Cardiac septum (tissue), 1 donor: Measurements from ENCODE around the gene SDC3. TPM values are rescaled to one million over a fixed set of nuclear protein-coding genes. Genes with fewer than 3 reads are reported as not detected.
A peak's percentile ranks its signal among the peaks of the same experiment; 100 is the strongest.

Experiments
- DNase-seq: peaks from one replicate; pipeline ENCODE4 v3.0.0-alpha.2; 2020; ENCODE audit warnings: low spot score
- intact Hi-C: fragments of 100-400 bp; cut with DNase I; formaldehyde crosslinking; loops from one replicate; pipeline ENCODE4 v1.14.0; 2022
- total RNA-seq: library from RNA; stranded (reverse); fragmentation: NEBNext Ultra II Directional; extraction: Animal tissue kit (Norgen Biotek cat#: 25700); gene quantifications from one replicate; pipeline ENCODE4 v1.2.1, GENCODE V29; 2021
- donor health status: DM: no; HTN: no; CAD: no.

SDC3 gene
- total RNA-seq, 1 donor from 2014 or later = 29.7 TPM

GRCh38 chr1:30866594-30866993 lies 42.0 kb downstream of the SDC3 start:
- DNase-seq = no peak
- intact Hi-C loops = no loop called here

- DNase-seq = no peak
- intact Hi-C loops = no loop called here
These were observed 43.9 kb downstream of the SDC3 start for GRCh38 chr1:30864681-30865080.

GRCh38 chr1:30863858-30864604 lies 44.5 kb downstream of the SDC3 start:
- intact Hi-C loops = no loop called here
- no peak for DNase-seq

- intact Hi-C loops = no loop called here
- DNase-seq = no peak
These were observed 48.3 kb downstream of the SDC3 start for GRCh38 chr1:30860320-30860652.

GRCh38 chr1:30857964-30858363 lies 50.6 kb downstream of the SDC3 start:
- intact Hi-C loops = loop anchor here (5.0 kb wide), 1 partner anchor 39 kb away; no protein-coding TSS in a partner anchor
- no peak for DNase-seq

- DNase-seq = no peak
- intact Hi-C loops = loop anchor here (5.0 kb wide), 1 partner anchor 40 kb away; no protein-coding TSS in a partner anchor
These were observed 51.5 kb downstream of the SDC3 start for GRCh38 chr1:30857062-30857461.

- intact Hi-C loops = loop anchor here (5.0 kb wide), 1 partner anchor 41 kb away; no protein-coding TSS in a partner anchor
- no peak for DNase-seq
These were observed 52.2 kb downstream of the SDC3 start for GRCh38 chr1:30856260-30856790.

GRCh38 chr1:30855686-30856259 lies 52.8 kb downstream of the SDC3 start:
- DNase-seq = no peak
- intact Hi-C loops = loop anchor here (5.0 kb wide), 1 partner anchor 42 kb away; no protein-coding TSS in a partner anchor

- intact Hi-C loops = loop anchor here (5.0 kb wide), 2 partner anchors 51 to 54 kb away; partner anchors contain the start of gene SDC3
- DNase-seq = no peak
These were observed 55.2 kb downstream of the SDC3 start for GRCh38 chr1:30853350-30853749.

- intact Hi-C loops = loop anchor here (5.0 kb wide), 2 partner anchors 50 to 55 kb away; partner anchors contain the start of gene SDC3
- DNase-seq = peak; percentile 90
These were observed 56.5 kb downstream of the SDC3 start for GRCh38 chr1:30852026-30852425.

GRCh38 chr1:30851286-30851685 lies 57.3 kb downstream of the SDC3 start:
- intact Hi-C loops = loop anchor here (5.0 kb wide), 2 partner anchors 49 to 56 kb away; partner anchors contain the start of gene SDC3
- DNase-seq = no peak

GRCh38 chr1:30850607-30851006 lies 58.0 kb downstream of the SDC3 start:
- intact Hi-C loops = loop anchor here (5.0 kb wide), 2 partner anchors 48 to 57 kb away; partner anchors contain the start of gene SDC3
- no peak for DNase-seq

- intact Hi-C loops = no loop called here
- DNase-seq = no peak
These were observed 60.4 kb downstream of the SDC3 start for GRCh38 chr1:30848130-30848529.

- peak; percentile 93 for DNase-seq
- intact Hi-C loops = no loop called here
These were observed 61.1 kb downstream of the SDC3 start for GRCh38 chr1:30847358-30847972.

GRCh38 chr1:30846587-30846986 lies 62.0 kb downstream of the SDC3 start:
- DNase-seq = no peak
- intact Hi-C loops = no loop called here

GRCh38 chr1:30845904-30846290 lies 62.7 kb downstream of the SDC3 start:
- intact Hi-C loops = no loop called here
- DNase-seq = no peak

GRCh38 chr1:30845237-30845903 lies 63.2 kb downstream of the SDC3 start:
- DNase-seq = no peak
- intact Hi-C loops = no loop called here

- DNase-seq = no peak
- intact Hi-C loops = no loop called here
These were observed 63.9 kb downstream of the SDC3 start for GRCh38 chr1:30844631-30845030.

- DNase-seq = no peak
- intact Hi-C loops = no loop called here
These were observed 65.7 kb downstream of the SDC3 start for GRCh38 chr1:30842697-30843354.
